ENCODE results near the gene TTC13.
A peak's percentile ranks its signal among the peaks of the same experiment; 100 is the strongest.

Gene TTC13

DNA sequence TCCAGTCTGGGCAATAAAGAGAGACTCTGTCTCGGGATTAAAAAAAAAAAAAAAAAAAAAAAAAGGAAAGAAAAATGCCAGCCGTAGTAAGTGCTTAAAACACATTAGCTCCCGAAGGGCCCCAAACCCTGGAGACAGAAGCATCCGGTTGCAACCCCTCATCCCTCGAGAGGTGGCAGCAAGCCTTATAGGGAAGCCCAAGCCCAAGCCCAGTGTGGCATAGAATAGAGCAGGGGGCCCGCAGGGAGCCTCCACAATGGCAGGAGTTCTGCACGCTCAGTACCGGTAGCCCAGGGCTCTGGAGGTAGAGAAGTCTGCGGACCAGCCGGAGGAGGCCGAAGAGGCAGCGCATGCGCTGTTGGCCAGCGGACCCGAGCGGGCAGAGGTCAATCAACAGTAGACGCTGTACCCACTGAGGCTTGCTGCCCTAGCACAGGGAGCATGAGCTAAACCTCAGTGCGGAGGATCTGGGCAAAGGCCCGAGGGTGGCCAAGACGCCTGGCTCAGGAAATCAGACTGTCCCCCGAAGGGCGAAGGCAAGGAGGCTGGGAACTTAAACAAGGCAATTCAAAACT lies 76.2 kb downstream of the TTC13 start:
- no peak for DNase-seq

DNA sequence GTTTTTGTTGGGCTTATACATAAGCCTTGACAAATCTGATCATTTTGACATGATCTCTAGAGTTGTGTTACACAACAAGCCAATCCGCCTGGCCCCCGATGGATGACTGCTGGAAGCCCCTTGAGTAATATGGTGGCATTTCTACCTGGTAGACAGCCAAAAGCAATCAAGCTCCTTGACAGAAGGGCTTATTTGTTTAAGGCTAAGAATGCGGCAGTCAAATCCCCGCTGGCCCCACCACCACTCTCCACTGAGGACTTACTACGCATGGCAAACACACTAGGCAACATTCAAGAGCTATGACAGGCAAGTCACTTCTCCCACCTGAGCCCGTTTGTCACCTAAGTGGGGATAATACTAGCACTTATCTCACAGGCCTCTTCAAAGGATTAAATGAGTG lies 77.0 kb downstream of the TTC13 start:
- no peak for DNase-seq

DNA sequence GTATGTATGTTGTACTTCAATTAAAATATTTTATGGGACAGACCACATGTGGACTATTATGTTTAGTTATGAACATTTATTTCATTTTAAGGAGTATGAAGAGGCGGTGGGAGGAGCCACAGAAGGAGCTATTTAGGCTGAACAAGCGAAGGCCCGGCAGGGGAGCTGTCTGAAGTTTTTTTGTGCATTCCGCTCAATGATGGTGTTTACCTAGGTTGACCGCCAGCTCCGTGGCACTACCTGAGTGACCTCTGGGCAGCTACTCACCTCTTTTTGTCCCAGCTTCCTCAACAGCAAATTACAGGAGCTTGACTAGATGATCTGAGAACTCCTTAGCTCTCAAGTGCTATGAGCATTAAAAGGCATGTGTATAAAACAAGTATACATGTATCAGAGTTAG lies 77.7 kb downstream of the TTC13 start:
- DNase-seq, result no peak

DNA sequence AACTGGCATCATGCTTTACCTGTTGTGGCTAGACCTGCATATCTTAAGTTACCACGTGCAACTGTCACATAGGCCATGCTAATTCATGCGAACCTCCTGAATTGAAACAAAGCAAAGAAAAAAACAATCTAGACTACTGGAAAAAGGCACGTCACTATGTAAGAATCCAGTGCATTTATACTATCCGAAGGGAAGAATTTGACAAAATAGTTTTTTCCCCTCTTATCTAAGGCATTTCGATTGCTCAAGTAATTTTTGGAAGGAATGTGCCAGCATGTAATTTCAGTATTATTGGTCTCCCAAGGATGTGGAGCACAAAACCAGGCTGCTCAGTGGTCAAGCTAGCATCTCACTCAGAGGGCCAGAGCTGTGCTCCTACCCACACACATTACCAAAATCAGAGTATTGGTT lies 78.8 kb downstream of the TTC13 start:
- no peak for DNase-seq

DNA sequence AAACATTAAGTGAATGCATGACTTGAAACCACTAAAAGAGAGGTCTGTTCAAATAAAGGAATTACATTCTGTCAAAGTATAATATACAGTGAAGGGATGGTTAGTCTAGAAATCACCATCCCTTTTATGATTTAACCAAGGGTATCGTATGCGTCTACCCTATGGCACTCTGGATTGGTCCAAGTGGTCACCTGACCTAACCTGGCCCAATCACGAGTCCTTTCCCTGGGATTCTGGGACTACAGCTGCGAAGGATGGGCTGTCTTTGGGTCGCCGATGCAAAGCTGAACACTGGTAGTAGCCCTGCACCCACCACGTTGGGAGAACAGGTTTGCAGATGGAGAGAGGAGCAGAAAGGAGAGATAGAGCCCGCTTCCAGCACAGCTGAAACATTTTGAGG lies 79.9 kb downstream of the TTC13 start:
- no peak for DNase-seq

DNA sequence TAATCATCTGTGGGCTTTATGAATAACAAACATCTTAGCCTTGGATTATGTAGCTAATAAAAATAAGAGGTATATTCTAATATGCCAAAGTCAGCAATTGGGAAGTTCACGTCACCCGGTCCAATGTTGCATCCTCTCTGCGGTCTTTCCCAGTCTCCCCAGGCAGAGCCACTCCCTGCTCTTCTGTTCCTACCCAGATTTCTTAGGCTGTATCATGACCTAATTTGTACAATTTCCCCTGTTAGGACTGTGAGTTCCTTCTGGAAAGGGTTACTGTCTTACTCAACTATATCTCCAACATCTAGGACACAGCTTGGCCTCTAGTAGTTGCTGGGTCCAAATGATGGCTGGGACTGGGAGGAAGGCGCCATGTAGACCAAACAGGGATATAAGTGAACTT lies 80.5 kb downstream of the TTC13 start:
- no peak for DNase-seq

DNA sequence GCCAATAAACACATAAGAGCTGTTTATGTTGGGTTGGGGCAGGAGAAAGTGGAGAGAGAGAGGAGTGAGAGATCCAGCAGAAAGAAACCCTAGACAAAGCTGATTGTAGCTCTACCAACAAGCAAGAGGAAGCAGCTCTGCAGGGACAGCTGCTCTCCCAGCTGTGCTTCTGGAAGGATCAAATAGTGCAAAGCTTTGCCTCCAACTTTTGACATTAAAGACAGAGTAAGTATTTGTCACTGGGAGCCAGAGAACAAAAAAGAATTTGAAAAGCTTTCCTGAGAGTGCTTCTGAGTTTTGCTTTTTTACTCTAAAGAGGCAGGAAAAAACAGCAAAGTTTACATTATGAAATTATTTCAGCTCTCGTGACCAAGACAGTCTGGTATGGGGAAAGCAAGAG lies 81.9 kb downstream of the TTC13 start:
- DNase-seq, result no peak

DNA sequence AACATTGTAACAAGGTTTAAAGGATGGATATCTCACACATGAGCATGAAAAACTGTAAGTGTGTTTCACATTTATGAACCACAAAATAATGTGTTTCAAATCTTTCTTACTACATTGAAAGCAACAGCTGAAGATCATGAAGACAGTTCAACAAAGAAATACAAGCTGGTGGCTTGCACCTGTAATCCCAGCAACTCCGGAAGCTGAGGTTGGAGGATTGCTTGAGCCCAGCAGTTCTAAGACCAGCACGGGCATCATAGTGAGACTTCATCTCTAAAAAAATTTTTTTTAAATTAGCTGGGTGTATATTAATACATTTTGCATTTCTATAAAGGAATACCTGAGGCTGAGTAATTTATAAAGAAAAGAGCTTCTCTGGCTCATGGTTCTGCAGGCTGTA lies 83.2 kb downstream of the TTC13 start:
- DNase-seq, result no peak

DNA sequence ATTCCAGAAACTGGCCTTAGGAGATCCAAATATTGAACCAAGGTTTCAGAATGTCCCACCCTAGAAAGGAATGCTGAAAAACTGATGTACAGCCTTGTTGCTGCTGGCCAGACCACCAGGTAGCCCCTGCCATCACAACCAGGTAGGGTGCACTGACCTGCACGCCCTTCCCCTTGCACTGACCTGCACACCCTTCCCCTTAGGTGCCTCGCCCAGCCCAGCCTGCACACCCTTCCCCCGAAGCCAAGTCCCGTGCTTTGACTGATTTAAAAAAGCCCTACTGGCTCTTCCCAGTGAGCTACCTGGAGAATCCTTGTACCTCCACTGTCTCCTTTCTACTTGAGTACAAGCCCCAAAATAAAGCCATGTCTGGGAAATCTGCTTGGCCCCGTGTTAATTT lies 84.0 kb downstream of the TTC13 start:
- no peak for DNase-seq

DNA sequence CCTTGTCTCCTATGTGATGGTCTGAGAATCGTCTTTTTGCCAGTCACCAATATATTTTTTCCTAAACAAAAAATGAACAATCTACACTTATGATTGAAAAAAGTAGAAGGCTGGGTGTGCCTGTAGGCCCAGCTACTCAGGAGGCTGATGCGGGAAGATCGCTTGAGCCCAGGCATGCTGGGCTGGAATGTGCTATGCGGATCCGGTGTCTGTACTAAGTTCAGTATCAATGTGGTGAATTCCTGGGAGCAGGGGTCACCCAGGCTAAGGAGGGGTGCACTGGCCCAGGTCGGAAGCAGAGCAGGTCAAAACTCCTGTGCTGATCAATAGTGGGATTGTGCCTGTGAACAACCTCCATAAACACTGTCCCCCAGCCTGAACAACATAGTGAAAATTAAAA lies 84.6 kb downstream of the TTC13 start:
- no peak for DNase-seq

DNA sequence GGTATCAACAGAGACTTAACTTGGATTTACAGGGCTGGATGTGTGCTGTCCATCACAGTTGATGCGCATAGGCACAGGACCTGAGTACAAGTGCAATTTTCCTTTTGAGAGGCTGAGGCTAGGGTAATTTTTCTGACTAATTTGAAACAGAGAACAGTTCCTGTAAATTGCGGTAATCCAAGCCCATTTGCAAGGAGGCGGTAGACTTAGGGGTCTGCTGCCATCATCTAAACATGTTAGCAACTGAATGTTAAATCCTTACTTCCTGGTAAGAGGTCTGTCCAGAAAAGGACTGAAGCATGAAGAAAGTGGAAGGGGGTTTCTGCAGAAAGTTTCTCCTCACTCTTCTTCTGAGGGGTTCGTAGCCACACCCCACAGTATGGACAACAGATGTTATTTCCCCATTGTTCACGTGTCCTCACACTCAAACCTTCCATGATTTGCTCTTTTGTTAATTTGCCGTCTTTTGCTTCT lies 86.6 kb downstream of the TTC13 start:
- no peak for DNase-seq

DNA sequence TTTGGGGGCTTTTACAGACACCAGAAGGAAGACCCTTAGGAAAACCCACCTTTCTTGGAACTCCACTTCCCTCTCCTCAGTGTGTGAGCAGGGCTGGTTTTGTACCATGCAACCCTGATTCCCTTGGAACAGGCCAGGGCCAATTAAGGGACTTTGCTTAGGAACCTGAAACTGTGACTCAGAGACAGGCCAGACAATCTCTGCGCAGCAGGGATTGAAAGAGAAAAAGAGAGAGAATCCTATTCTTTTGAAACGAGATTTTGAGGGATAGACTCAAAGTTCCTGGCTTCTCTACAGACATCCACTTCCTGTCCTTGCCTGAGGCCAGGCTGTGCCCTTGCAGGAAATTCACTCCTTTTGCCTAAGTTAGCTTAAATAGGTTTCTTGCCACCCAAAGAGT lies 87.2 kb downstream of the TTC13 start:
- no peak for DNase-seq

DNA sequence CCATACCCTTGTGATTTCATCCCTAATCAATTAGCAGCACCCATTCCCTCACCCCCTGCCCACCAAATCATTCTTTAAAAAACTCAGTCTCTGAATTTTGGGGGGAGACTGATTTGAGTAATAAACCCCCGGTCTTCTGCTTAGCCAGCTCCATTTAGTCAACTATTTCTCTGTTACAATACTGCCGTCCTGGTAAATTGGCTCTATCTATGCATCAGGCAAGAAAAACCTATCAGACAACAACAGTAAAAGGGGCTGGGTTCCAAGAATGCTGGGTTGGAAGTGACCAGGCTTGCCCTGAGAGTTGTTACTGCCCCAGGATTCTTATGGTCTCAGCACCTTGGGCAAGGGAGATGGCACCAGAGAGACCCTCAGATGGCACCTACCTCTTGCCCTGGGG lies 94.0 kb downstream of the TTC13 start:
- DNase-seq, result no peak

DNA sequence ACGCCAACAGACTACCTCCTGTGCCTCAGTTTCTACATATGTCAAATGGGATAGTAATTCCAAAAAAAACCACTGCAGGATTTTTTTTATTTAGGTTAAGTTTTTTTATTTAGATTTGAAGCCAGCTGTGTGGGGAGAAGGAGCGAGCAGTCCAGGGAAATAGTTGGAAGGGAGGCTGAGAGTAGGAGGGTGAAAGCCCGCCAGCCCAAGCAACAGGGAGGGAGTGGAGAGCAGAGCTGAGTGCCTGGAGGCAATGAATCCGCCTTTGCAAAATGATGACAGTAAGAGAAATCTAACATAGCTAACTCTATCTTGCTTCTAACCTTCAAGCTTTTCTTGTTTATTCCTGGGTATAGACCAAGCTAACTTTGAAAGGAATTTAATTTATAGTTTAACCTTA lies 94.7 kb downstream of the TTC13 start:
- no peak for DNase-seq

DNA sequence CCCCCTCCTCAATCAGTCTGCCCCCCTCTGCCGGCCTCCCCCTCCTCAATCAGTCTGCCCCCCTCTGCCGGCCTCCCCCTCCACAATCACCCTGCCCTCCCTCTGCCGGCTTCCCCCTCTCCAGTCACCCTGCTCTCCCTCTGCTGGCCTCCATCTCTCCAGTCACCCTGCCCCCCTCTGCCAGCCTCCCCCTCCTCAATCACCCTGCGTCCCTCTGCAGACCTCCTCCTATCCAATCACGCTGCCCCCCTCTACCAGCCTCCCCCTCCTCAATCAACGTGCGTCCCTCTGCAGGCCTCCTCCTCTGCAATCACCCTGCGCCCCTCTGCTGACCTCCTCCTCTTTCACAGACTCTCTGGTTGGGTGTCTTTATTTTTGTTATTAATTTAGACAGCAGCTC lies 98.9 kb downstream of the TTC13 start:
- no peak for DNase-seq

DNA sequence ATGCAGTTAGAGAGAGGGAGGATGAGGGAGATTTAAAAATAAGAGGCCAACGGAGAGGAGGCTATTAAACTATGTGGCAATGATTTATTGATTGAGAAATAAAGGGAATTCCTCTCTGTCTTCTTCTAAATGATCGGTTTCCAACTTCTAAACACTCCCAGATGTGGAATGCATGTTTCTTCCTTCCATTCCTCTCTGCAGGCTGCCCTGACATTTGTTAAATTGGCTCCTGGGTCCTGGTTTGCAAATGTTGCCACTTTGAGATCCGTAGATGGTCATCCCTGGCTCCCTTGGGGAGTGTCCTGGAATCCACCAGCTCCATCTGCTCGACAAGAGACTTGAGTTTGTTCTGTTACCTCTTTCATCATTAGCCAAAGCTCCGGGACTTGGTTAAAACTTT lies 100.1 kb downstream of the TTC13 start:
- no peak for DNase-seq

DNA sequence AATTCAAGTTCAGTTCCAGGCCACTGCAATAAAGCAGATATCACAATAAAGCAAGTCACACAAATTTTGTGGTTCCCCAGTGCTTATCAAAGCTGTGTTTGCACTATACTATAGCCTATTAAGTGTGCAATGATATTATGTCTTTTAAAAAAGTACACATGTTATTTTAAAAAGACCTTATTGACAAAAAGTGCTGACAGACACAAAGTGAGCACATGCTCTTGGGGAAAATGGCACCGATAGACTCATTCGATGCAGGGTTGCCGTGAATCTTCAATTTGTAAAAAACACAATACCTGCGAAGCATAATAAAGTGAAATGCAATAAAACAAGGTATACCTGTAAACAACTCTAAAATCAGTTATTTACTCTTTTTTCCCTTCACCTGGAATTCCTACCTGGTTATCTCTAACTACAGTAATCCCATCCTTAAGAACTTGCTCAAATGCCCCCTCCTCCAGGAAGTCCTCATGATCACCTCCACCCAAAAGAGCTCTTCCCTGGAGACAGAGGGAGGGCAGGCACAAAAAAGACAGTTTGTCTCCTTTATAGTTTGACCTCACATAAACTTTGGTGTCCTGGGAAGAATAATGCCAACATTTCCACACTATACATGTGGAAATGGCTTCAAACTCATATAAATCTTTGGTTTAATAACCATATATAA lies 100.6 kb downstream of the TTC13 start:
- DNase-seq, result no peak

DNA sequence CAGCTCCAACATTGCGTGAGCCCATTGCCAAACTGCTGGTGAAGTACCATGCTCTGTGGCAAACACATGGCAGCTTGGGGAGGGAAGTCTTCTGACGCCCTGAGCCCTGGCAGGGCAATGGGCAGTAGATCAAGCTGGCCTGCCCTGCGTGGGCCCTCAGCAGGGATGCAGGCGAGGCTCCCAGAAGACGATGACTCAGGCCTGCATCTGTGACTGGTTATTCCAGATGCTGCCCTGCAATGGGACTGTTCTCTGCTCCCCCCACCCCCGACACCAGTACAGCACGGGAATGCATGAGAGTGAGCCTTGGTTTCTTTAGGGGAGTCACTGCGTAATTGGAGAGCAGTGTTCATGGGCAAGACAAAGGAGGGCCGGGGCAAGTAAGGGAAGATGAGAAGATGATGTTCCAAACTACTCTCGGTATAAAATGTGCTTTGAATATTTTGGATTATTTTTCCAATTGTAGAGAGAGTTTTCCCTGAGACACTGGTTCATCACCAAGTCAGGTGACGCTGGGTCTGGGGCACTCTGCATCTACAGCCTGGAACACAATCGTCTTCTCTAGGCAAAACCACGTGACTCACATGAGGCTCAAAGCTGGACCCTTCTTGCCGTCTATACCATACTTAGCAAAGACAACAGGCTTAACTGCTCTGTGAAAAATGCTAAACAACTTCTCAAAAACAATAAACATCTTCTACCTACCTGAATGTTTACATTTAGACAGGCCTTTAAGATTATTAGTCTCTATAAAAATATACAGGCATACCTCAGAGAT lies 101.3 kb downstream of the TTC13 start:
- no peak for DNase-seq

DNA sequence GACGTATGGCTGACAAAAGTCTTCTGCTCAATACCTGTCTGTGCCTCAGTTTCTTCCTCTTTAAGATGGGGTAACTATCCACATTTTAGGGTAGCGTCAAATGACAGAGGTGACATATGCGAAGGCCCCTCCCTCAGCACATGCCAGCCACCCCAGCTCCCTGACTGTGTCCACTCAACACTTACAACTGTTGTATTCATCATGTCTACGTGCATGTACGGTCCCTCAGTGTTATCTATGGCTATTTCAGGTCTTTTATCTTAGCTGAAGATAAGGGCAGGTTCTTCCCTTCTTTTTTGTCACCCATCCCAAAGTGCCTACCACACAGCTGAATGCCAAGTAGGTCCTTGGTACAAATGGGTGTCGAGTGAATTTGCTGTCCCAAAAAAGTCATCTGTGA lies 102.0 kb downstream of the TTC13 start:
- DNase-seq, result no peak

DNA sequence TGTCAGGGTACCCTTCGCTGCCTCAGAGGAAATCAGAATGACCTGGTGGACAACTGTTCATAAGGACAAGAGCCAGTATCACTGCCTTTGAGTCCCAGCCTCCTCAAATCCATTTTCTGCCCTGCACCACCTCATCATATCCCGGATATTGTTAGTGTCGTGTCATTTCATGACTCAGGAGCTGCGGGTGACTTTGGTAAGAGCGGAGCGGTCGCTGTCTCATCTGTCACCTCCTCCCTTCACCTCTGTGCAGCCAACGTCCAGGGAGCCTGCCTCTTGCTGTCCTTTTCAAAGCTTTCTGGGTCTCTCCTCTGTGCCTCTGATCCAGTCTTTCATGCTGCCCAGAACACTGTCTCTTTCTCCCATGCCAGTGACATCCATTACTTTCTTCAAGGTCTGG lies 103.3 kb downstream of the TTC13 start:
- no peak for DNase-seq

DNA sequence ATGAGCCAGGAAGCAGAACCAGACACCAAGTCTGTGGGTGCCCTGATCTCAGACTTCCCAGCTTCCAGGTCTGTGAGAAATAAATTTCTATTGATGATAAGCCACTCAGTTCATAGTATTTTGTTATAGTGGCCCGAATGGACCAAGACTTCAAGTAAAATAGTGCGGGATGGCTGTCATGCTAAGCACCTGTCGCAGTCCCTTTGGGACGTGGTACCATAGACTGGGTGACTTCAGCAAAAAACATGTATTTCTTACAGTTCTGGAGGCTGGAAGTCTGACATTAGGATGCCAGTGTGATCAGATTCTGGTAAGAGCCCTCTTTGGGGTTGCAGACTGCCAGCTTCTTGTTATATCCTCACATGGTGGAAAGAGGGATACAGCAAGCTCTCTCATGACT lies 107.7 kb downstream of the TTC13 start:
- no peak for DNase-seq

DNA sequence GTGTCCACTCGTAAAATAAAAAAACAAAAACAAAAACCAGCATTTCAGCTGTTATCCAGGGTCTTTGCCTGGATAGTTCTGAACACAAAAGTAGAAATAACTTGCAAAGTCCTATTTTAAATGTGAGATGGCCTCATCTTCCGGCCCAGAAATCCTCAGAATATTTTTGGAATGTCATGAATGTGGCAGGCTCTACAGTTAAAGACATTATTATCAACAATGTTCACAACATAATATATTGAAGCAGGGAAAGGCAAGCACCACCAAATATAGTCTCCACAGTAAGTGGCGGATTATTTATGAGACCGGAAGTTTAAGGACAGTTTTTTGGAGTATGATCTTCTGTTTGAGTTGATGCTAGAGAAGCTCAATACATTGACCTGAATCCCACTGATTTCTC lies 109.2 kb downstream of the TTC13 start:
- no peak for DNase-seq

DNA sequence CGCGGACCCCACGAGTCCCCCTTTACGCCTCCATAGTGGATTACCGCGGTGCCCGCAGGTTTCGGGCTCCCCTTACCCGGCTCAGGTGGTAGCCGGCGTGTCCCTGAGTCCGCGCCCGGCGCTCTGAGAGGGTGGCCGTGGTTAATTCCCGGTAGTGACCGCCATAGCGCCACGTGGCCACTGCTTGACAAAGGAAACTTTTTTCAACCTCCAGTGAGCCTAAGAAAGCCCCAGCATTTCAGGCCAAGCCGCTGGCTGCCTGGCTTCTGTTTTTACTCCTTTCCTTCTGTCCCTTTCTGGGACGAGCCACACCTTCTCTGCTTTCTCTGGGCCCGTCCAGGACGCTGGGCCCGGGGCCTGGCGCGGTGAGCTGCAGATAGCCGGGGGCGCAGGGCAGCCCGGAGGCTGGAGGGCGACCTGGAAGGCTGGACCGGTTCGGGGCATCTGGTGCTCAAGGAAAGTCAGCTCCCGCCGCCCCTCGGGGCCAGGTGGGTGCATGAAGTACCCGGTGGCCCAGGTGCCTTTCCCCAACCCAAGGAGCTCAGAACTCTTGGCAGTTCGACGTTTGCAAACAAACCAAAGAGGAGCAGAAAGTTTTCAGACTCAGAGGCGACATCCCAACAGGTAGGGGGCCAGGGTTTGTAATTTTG lies 109.8 kb downstream of the TTC13 start:
- peak in 3 of 6 experiments; percentile 33 to 80 (median 60) for DNase-seq

Data from stimulated activated naive CD4-positive, alpha-beta T cell (primary cell).